Stimulated activated CD8-positive, alpha-beta memory T cell treated with anti-CD3 and anti-CD28 coated beads, Interleukin-4, amount 100 ng/mL, for 24 hours (primary cell): ENCODE measurements around the gene ALG10B.

Experiments used
- DNase-seq: peaks from one replicate; pipeline ENCODE4 v3.0.0-alpha.2; 2020; ENCODE audit warnings: low read depth

The ALG10B gene

DNA sequence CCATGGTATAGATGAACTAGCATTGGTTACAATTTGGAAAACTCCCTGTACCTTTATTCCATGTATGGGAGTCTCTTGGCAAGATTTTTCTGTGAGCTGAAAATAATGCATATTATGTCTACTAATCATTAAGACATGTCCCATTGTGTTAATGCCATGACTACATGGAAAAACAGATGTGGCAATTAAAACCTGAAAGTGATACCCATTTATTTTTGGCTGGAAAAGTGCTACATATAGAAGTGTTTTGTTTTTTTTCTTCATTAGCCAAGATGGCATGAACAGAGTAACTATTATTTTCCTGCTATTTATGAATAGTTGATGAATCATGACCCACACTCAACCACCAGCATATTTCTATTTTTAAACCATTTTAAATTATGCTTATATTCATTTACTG lies 58.2 kb downstream of the ALG10B start:
- no peak for DNase-seq
